ENCODE data around the gene PTPRR. TPM values are rescaled to one million over a fixed set of nuclear protein-coding genes. Genes with fewer than 3 reads are reported as not detected.

The PTPRR gene
- total and polyA plus RNA-seq, 2 donors (not counting 1 experiment from before 2014, with no cell fraction given): 0.44 to 0.50 TPM

GRCh38 chr12:70928071-70928470 is 7.5 kb upstream of the PTPRR start:
- no peaks in the 10 kb centered on the region for H3K9me3 ChIP-seq (ENCODE audit: control insufficient read depth, insufficient read depth, low read depth, low read length)
- H2AFZ ChIP-seq (ENCODE audit: low read length): no peak overlapping the region
- H4K20me1 ChIP-seq (ENCODE audit: control insufficient read depth, extremely low read depth, insufficient read depth, low read length): no peaks in the 10 kb centered on the region
- H3K4me2 ChIP-seq (ENCODE audit: extremely low read depth, insufficient read depth, low read length): no peak overlapping the region
- DNase-seq (ENCODE audit: low read depth in 2 of 2): no peak
- H3K4me3 ChIP-seq (replicated peaks in 1 of 4; ENCODE audit: control extremely low read depth in 1 of 4, insufficient read depth in 1 of 4, low read depth in 3 of 4, low read length in 4 of 4): no peak overlapping the region
- no peaks in the 10 kb centered on the region for H3K4me1 ChIP-seq (ENCODE audit: control insufficient read depth, extremely low read depth, insufficient read depth, low read length)
- TF ChIP-seq EZH2 (IDR thresholded peaks at IDR 0.05; ENCODE audit: low read length, missing control alignments) (no peak), CTCF (conservative IDR thresholded peaks at IDR 0.05 in 1 of 2, IDR thresholded peaks at IDR 0.05 in 1 of 2; ENCODE audit: low read depth in 1 of 2, low read length in 2 of 2) (no peak)
- no peaks in the 10 kb centered on the region for H3K27me3 ChIP-seq (ENCODE audit: control insufficient read depth, insufficient read depth, low read length)
- no peaks in the 10 kb centered on the region for H3K36me3 ChIP-seq (ENCODE audit: control insufficient read depth, insufficient read depth, low read length)
- H3K27ac ChIP-seq (ENCODE audit: insufficient read depth, low read length): no peak overlapping the region
- no peaks in the 10 kb centered on the region for H3K79me2 ChIP-seq (ENCODE audit: control insufficient read depth, insufficient read depth, low read length)
- no peak overlapping the region for H3K9ac ChIP-seq (ENCODE audit: insufficient read depth, low read length)

GRCh38 chr12:70927356-70927755 is 6.8 kb upstream of the PTPRR start:
- Histone ChIP-seq H3K4me2 (ENCODE audit: extremely low read depth, insufficient read depth, low read length) (no peak overlapping the region), H3K4me3 (replicated peaks in 1 of 4; ENCODE audit: control extremely low read depth in 1 of 4, insufficient read depth in 1 of 4, low read depth in 3 of 4, low read length in 4 of 4) (no peak overlapping the region), H2AFZ (ENCODE audit: low read length) (no peak overlapping the region), H3K9me3 (ENCODE audit: control insufficient read depth, insufficient read depth, low read depth, low read length) (no peaks in the 10 kb centered on the region), H4K20me1 (ENCODE audit: control insufficient read depth, extremely low read depth, insufficient read depth, low read length) (no peaks in the 10 kb centered on the region), H3K27ac (ENCODE audit: insufficient read depth, low read length) (no peak overlapping the region), H3K79me2 (ENCODE audit: control insufficient read depth, insufficient read depth, low read length) (no peaks in the 10 kb centered on the region), H3K36me3 (ENCODE audit: control insufficient read depth, insufficient read depth, low read length) (no peaks in the 10 kb centered on the region), H3K27me3 (ENCODE audit: control insufficient read depth, insufficient read depth, low read length) (no peaks in the 10 kb centered on the region), H3K4me1 (ENCODE audit: control insufficient read depth, extremely low read depth, insufficient read depth, low read length) (no peaks in the 10 kb centered on the region), H3K9ac (ENCODE audit: insufficient read depth, low read length) (no peak overlapping the region)
- TF ChIP-seq EZH2 (IDR thresholded peaks at IDR 0.05; ENCODE audit: low read length, missing control alignments) (no peak), CTCF (conservative IDR thresholded peaks at IDR 0.05 in 1 of 2, IDR thresholded peaks at IDR 0.05 in 1 of 2; ENCODE audit: low read depth in 1 of 2, low read length in 2 of 2) (no peak)
- no peak for DNase-seq (ENCODE audit: low read depth in 2 of 2)

- H3K4me1 ChIP-seq (ENCODE audit: control insufficient read depth, extremely low read depth, insufficient read depth, low read length): no peaks in the 10 kb centered on the region
- no peak overlapping the region for H2AFZ ChIP-seq (ENCODE audit: low read length)
- no peak overlapping the region for H3K27ac ChIP-seq (ENCODE audit: insufficient read depth, low read length)
- H4K20me1 ChIP-seq (ENCODE audit: control insufficient read depth, extremely low read depth, insufficient read depth, low read length): no peaks in the 10 kb centered on the region
- DNase-seq (ENCODE audit: low read depth in 2 of 2): no peak
- H3K9ac ChIP-seq (ENCODE audit: insufficient read depth, low read length): no peak overlapping the region
- H3K9me3 ChIP-seq (ENCODE audit: control insufficient read depth, insufficient read depth, low read depth, low read length): no peaks in the 10 kb centered on the region
- TF ChIP-seq EZH2 (IDR thresholded peaks at IDR 0.05; ENCODE audit: low read length, missing control alignments): no peak
- TF ChIP-seq CTCF (conservative IDR thresholded peaks at IDR 0.05 in 1 of 2, IDR thresholded peaks at IDR 0.05 in 1 of 2; ENCODE audit: low read depth in 1 of 2, low read length in 2 of 2): no peak
- no peaks in the 10 kb centered on the region for H3K36me3 ChIP-seq (ENCODE audit: control insufficient read depth, insufficient read depth, low read length)
- no peaks in the 10 kb centered on the region for H3K79me2 ChIP-seq (ENCODE audit: control insufficient read depth, insufficient read depth, low read length)
- H3K27me3 ChIP-seq (ENCODE audit: control insufficient read depth, insufficient read depth, low read length): no peaks in the 10 kb centered on the region
- no peak overlapping the region for H3K4me3 ChIP-seq (replicated peaks in 1 of 4; ENCODE audit: control extremely low read depth in 1 of 4, insufficient read depth in 1 of 4, low read depth in 3 of 4, low read length in 4 of 4)
- no peak overlapping the region for H3K4me2 ChIP-seq (ENCODE audit: extremely low read depth, insufficient read depth, low read length)
These were observed 5.0 kb upstream of the PTPRR start for GRCh38 chr12:70925539-70925938.

Measured in fibroblast of lung (primary cell).